ENCODE results near the gene PLCG2.

Gene PLCG2

DNA sequence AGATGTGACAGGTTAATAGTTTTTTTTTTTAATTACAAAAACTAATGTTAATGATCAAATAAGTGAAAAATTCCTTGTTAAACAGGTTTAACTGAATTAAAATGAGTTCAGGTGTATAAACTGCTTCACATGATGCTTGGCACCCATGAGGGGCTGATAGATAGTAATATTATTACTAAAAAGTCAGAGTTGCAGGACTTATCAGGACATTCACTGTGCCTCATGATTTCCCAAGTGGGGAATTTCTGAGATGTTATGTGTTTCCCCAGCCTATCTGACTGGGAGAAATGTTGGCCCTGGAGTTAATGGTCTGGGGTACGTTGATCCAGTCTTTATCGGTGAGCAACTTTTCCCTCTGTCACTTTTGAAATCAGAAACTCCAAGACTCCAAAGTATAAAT is 102.1 kb downstream of the PLCG2 start:
- DNase-seq, result no peak

GRCh38 chr16:81882559-81882958 is 103.5 kb downstream of the PLCG2 start:
- DNase-seq, result no peak

DNA sequence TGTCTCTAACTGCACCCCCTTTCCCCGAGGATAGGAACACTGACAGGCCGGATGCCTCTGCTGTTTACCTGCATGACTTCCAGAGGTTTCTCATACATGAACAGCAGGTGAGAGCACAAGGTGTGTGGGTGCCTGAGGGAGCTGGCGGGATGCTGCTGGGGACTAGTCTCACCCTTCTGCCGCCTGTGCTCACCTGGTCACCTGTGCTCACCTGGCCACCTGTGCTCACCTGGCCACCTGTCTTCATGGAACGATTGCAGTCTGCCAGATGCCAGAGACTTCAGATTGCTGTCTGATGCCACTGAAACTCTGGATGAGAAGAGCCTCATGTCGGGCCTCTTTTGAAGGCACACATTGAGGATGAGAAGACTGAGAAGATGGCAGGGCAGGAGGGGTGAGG is 104.1 kb downstream of the PLCG2 start:
- DNase-seq, result no peak

DNA sequence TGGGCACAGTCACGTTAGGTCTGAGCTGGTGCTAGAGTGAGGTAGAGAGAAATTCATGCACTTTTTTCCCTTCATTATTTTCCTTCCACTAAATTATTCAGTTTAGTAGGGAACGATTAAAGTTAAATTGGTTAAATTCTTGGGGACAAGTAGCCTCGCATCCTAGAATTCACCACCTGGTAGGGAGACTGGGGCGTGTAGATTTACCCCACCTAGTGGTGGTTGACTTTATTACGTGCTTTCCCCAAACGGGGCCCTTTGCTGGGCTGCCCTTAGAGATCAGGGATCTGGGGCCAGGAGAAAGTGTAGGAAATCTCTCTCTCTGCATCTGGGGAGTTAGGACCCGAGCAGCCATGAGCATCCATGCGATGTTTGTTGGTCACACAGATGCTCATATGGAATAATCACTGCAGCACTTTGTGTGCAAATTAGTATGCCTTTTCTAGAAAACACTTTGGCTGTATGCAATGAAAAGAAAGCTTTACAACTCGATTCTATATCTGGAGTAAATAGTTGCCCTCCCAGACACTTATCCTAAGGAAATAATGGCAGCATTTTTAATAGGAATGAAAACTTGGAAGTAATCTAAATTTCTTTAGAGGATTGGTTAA is 107.0 kb downstream of the PLCG2 start:
- DNase-seq, result peak; percentile 40

GRCh38 chr16:81888520-81889394 is 109.7 kb downstream of the PLCG2 start:
- no peak for DNase-seq

- DNase-seq, result no peak
Measured at GRCh38 chr16:81891736-81892364, 112.8 kb downstream of the PLCG2 start.

- no peak for DNase-seq
Measured at GRCh38 chr16:81894592-81894991, 115.5 kb downstream of the PLCG2 start.

GRCh38 chr16:81896902-81897301 is 117.8 kb downstream of the PLCG2 start:
- DNase-seq, result no peak

DNA sequence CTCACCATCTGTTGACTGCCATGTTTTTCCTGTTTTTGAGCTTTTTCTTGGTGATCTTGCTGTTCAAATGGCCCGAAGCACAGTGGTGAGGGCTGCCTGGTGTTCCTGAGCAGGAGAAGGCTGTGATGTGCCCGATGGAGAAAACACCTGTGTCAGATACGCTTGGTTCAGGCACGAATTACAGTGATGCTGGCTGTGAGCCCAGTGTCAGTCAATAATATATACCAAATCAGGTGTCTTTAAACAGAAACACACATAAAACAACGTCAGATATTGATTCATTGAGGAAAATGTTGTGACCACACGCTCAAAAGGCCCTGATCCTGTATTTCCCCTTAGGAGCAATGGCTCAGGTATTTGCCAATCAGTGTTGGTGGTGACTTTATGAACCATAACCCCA is 120.5 kb downstream of the PLCG2 start:
- no peak for DNase-seq

- no peak for DNase-seq
Measured at GRCh38 chr16:81900014-81900413, 120.9 kb downstream of the PLCG2 start.

GRCh38 chr16:81900456-81900855 is 121.4 kb downstream of the PLCG2 start:
- DNase-seq, result no peak

GRCh38 chr16:81901484-81901883 is 122.4 kb downstream of the PLCG2 start:
- no peak for DNase-seq

DNA sequence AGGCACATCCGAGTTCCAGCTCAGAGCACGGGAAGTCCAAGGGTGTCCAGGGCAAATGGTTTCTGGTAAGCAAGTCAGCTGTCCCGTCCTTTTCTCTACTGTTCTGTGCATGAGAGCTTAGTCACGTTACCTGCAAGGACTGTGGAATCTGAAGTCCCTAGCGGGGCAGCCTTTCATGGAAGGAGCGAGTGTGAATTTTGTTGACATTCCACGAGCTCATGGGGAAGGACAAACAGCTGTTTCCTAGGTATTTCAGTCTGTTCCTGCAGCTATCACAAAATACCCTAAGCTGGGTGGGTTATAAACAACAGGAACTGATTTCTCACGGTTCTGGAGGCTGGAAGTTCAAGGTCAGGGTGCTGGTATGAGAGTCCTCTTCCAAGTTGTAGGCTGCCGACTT is 122.9 kb downstream of the PLCG2 start:
- no peak for DNase-seq

- DNase-seq, result no peak
Measured at GRCh38 chr16:81904320-81904719, 125.2 kb downstream of the PLCG2 start.

DNA sequence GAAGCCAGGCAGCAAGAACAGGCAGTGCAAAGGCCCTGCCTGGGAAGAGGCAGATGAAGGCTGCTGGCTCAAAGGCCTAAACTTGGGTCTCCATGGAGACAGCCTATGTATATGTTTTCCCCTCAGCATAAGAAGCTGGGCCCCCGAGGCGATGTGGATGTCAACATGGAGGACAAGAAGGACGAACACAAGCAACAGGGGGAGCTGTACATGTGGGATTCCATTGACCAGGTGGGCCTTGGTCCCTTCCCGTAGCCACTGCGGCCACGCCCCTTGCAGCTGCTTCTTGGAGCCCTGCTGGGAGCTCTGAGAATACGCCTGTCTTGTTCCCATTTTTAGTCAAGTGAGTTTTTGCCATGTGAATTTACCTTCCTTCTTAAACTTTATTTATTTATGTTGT is 126.2 kb downstream of the PLCG2 start:
- no peak for DNase-seq

GRCh38 chr16:81907681-81908080 is 128.6 kb downstream of the PLCG2 start:
- no peak for DNase-seq

GRCh38 chr16:81908466-81909262 is 129.6 kb downstream of the PLCG2 start:
- no peak for DNase-seq

DNA sequence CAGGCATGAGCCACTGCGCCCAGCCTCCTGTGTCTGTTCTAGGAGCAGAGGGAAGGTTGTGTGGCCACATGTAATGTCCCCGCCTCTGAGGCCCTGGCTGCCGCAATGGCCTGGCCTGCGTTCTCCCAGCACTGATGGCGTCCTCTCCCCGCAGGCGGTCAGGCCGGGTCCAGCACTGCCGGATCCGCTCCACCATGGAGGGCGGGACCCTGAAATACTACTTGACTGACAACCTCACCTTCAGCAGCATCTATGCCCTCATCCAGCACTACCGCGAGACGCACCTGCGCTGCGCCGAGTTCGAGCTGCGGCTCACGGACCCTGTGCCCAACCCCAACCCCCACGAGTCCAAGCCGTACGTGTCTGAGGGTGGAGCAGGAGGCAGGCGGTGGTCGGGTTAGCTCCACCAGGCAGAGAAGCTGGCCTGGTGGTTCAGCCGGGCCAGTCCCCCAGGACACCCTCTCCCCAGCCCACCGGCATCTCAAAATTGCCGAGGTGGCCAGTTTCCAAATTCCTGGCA is 131.3 kb downstream of the PLCG2 start:
- no peak for DNase-seq

DNA sequence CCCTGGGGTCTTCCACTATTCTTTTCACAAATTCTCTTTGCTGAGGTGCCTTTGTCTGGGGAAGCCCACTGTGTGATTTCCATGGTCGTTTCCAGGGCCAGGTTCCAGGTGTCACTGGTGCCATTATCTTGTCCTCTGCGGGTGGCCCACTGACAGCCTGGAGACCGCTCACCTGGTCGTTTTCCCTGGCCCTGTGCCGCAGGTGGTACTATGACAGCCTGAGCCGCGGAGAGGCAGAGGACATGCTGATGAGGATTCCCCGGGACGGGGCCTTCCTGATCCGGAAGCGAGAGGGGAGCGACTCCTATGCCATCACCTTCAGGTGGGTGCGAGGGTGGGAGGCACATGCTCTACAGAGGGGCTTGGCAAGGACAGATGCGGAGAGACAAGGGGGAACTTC is 133.3 kb downstream of the PLCG2 start:
- no peak for DNase-seq

- no peak for DNase-seq
Measured at GRCh38 chr16:81913222-81913621, 134.1 kb downstream of the PLCG2 start.

GRCh38 chr16:81917375-81917774 is 138.3 kb downstream of the PLCG2 start:
- DNase-seq, result no peak

GRCh38 chr16:81918927-81919326 is 139.8 kb downstream of the PLCG2 start:
- DNase-seq, result no peak

GRCh38 chr16:81920498-81920897 is 141.4 kb downstream of the PLCG2 start:
- no peak for DNase-seq
